Measurements from ENCODE around the gene LASP1. TPM values are rescaled to one million over a fixed set of nuclear protein-coding genes. Genes with fewer than 3 reads are reported as not detected.
"Not testable (repeated sequence)": the region's sequence is repeated elsewhere in the genome, so short reads cannot be mapped to it uniquely, and the experiment has no call there.

The LASP1 gene
- total RNA-seq, 1 donor from 2014 or later, result 146 TPM

DNA sequence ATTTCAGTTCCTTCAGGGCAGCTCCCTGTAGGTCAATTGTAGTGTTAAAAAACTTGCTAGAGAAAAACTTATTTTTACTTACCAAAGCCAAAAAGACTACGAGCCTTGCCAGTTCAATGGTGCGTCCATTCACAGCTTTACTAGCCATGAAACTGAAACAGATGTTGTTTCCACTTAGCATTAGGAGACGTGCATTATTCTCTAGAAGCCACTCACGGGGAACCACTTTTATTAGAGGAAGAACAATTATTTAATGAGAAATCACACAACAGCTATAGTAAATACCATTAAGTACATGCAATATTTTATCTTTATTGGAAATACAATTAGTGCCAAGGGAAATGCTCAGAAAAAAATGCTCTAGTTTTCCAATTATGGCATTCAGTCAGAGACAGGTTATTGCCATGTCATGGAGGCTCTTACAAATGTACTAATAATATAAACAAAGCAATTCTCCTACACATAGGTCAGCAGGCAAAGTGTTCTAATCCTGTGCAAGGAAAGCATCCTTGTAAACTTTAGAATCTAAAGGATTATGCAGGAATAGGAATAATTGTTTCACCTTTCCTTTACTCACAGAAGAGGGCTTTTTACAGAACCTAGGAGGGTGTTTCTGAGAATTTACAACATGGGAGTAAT, 73.0 kb downstream of the LASP1 start:
- H3K36me3 Mint-ChIP-seq (ENCODE audit: low read depth, unreplicated experiment), result no peaks in the 10 kb centered on the region

DNA sequence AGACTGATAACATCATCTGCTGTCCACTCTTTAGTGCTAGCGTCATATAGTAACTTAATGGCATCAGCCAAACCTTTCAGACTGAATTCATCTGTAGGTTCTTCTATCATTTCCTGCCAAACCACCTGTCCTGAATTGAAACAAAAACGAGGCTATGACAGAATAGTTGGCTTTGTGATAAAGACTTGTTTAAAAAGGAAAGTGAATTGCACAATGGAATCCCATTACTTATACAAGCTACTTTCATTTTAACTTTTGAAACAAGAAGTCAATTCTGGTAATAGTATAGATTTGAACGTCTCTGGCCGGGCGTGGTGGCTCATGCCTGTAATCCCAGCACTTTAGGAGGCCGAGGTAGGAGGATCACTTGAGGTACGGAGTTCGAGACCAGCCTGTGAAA, 73.7 kb downstream of the LASP1 start:
- no peaks in the 10 kb centered on the region for H3K27me3 Mint-ChIP-seq (ENCODE audit: unreplicated experiment)
- no peaks in the 10 kb centered on the region for H3K9me3 Mint-ChIP-seq (ENCODE audit: unreplicated experiment)
- H3K27ac Mint-ChIP-seq (ENCODE audit: unreplicated experiment), result no peak overlapping the region
- DNase-seq (ENCODE audit: low spot score), result no peak
- H3K4me1 Mint-ChIP-seq (ENCODE audit: unreplicated experiment), result no peaks in the 10 kb centered on the region
- TF ChIP-seq, protein P1, sequence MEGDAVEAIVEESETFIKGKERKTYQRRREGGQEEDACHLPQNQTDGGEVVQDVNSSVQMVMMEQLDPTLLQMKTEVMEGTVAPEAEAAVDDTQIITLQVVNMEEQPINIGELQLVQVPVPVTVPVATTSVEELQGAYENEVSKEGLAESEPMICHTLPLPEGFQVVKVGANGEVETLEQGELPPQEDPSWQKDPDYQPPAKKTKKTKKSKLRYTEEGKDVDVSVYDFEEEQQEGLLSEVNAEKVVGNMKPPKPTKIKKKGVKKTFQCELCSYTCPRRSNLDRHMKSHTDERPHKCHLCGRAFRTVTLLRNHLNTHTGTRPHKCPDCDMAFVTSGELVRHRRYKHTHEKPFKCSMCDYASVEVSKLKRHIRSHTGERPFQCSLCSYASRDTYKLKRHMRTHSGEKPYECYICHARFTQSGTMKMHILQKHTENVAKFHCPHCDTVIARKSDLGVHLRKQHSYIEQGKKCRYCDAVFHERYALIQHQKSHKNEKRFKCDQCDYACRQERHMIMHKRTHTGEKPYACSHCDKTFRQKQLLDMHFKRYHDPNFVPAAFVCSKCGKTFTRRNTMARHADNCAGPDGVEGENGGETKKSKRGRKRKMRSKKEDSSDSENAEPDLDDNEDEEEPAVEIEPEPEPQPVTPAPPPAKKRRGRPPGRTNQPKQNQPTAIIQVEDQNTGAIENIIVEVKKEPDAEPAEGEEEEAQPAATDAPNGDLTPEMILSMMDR (IDR thresholded peaks at IDR 0.05; ENCODE audit: unreplicated experiment), result no peak
- H3K36me3 Mint-ChIP-seq (ENCODE audit: low read depth, unreplicated experiment), result no peaks in the 10 kb centered on the region
- H3K4me3 Mint-ChIP-seq (ENCODE audit: unreplicated experiment), result no peak overlapping the region

More for the DNA sequence above, 73.0 kb downstream of the LASP1 start:
- no peak for DNase-seq (ENCODE audit: low spot score)
- Mint-ChIP-seq H3K4me1 (ENCODE audit: unreplicated experiment) (no peaks in the 10 kb centered on the region), H3K27ac (ENCODE audit: unreplicated experiment) (no peak overlapping the region), H3K27me3 (ENCODE audit: unreplicated experiment) (no peaks in the 10 kb centered on the region), H3K4me3 (ENCODE audit: unreplicated experiment) (no peak overlapping the region), H3K9me3 (ENCODE audit: unreplicated experiment) (no peaks in the 10 kb centered on the region)
- TF ChIP-seq, protein P1 (IDR thresholded peaks at IDR 0.05; ENCODE audit: unreplicated experiment), result no peak

DNA sequence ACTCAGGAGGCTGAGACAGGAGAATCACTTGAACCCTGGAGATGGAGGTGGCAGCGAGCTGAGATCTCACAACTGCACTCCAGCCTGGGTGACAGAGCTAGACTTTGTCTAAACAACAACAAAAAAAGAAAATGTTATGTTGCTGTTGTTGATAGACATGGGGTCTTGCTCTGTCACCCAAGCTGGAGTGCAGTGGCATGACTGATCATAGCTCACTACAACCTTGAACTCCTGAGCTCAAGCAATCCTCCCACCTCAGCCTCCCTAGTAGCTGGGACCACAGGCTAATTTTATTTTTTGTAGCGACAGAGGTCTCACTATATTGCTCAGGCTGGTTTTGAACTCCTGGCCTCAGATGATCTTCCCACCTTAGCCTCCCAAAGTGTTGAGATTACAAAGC, 77.3 kb downstream of the LASP1 start:
- TF ChIP-seq, protein P1 (IDR thresholded peaks at IDR 0.05; ENCODE audit: unreplicated experiment), result no peak

DNA sequence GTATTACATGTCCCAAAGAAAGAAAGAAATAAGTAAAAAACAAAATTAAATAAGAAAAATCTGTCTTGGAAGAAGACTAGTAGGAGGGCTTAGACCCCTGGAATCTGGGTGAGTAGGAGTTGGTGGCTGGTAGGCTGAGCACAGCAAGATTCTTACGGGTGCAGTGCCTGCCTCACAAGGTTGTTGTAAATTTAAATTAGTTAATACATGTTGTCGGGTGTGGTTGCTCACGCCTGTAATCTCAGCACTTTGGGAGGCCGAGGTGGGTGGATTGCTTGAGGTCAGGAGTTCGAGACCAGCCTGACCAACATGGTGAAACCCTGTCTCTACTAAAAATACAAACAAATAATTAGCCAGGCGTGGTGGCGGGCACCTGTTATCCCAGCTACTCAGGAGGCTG, 83.9 kb downstream of the LASP1 start:
- H3K27ac Mint-ChIP-seq (ENCODE audit: unreplicated experiment); H3K4me1 Mint-ChIP-seq (ENCODE audit: unreplicated experiment); H3K9me3 Mint-ChIP-seq (ENCODE audit: unreplicated experiment); H3K27me3 Mint-ChIP-seq (ENCODE audit: unreplicated experiment); H3K4me3 Mint-ChIP-seq (ENCODE audit: unreplicated experiment); H3K36me3 Mint-ChIP-seq (ENCODE audit: low read depth, unreplicated experiment); DNase-seq (ENCODE audit: low spot score): not testable (repeated sequence)

More for the DNA sequence above, 77.3 kb downstream of the LASP1 start:
- no peak for DNase-seq (ENCODE audit: low spot score)
- Mint-ChIP-seq H3K4me1 (ENCODE audit: unreplicated experiment) (no peaks in the 10 kb centered on the region), H3K9me3 (ENCODE audit: unreplicated experiment) (no peaks in the 10 kb centered on the region), H3K36me3 (ENCODE audit: low read depth, unreplicated experiment) (no peaks in the 10 kb centered on the region), H3K27ac (ENCODE audit: unreplicated experiment) (no peak overlapping the region), H3K27me3 (ENCODE audit: unreplicated experiment) (no peaks in the 10 kb centered on the region), H3K4me3 (ENCODE audit: unreplicated experiment) (no peak overlapping the region)

DNA sequence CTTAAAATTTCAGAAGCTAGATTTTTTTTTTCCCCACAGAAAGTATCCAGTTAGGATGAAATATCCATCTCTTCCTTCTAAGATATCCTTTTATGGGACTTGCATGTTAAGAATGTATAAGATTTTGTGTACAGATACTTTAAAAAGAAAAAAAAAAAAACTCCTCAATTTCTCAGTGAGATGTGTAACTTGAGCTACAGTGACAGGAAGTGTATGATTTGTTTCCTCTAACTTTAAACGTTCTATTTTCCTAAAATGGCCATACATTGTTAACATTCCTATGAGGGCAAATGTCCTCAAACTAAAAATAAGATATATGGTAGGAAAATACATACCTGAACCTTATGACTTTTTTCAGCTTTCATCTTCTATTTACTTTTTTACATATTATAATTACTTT, 88.5 kb downstream of the LASP1 start:
- TF ChIP-seq, protein P1 (IDR thresholded peaks at IDR 0.05; ENCODE audit: unreplicated experiment), result no peak
- peak overlapping the region; percentile 70 for H3K27ac Mint-ChIP-seq (ENCODE audit: unreplicated experiment)
- H3K9me3 Mint-ChIP-seq (ENCODE audit: unreplicated experiment), result no peaks in the 10 kb centered on the region
- no peak overlapping the region for H3K4me3 Mint-ChIP-seq (ENCODE audit: unreplicated experiment)
- H3K27me3 Mint-ChIP-seq (ENCODE audit: unreplicated experiment), result peaks cover 2% of the 10 kb centered on the region
- peaks cover 4% of the 10 kb centered on the region for H3K4me1 Mint-ChIP-seq (ENCODE audit: unreplicated experiment)
- DNase-seq (ENCODE audit: low spot score), result no peak
- H3K36me3 Mint-ChIP-seq (ENCODE audit: low read depth, unreplicated experiment), result no peaks in the 10 kb centered on the region

Measured in endothelial cell (in vitro differentiated cells).